Activated CD4-positive, alpha-beta memory T cell treated with anti-CD3 and anti-CD28 coated beads, Interleukin-2, amount 10 ng/mL, durations not matched to agents 7 days and 5 days (primary cell): ENCODE results near the gene TRIO. TPM values are rescaled to one million over a fixed set of nuclear protein-coding genes. Genes with fewer than 3 reads are reported as not detected.

Experiments
- CTCF ChIA-PET: fragments of 350-600 bp; sonication (Branson Sonifier 250); formaldehyde crosslinking; loops from one replicate; lab custom pipeline; 2021; ENCODE audit warnings: antibody characterized with exemption, inconsistent platforms; lab: Charles Lee
- POLR2A ChIA-PET: fragments of 350-600 bp; sonication (Branson Sonifier 250); formaldehyde crosslinking; loops from one replicate; lab custom pipeline; 2021; ENCODE audit warnings: antibody characterized with exemption; lab: Charles Lee
- DNase-seq: peaks from one replicate; pipeline ENCODE4 v3.0.0-alpha.2; 2020
- H3K27ac Mint-ChIP-seq: one replicate; pipeline ENCODE4 v1.8.0; 2021; ENCODE audit warnings: mild to moderate bottlenecking, mixed read lengths
- H3K27me3 Mint-ChIP-seq: one replicate; pipeline ENCODE4 v1.8.0; 2021; ENCODE audit warnings: mixed read lengths
- H3K36me3 Mint-ChIP-seq: one replicate; pipeline ENCODE4 v1.8.0; 2021; ENCODE audit warnings: low read depth, mixed read lengths
- H3K4me1 Mint-ChIP-seq: one replicate; pipeline ENCODE4 v1.8.0; 2021; ENCODE audit warnings: mixed read lengths
- H3K4me3 Mint-ChIP-seq: one replicate; pipeline ENCODE4 v1.8.0; 2021; ENCODE audit warnings: mild to moderate bottlenecking, mixed read lengths
- H3K9me3 Mint-ChIP-seq: one replicate; pipeline ENCODE4 v1.8.0; 2021; ENCODE audit warnings: mixed read lengths
- total RNA-seq, 2 experiments: library from RNA; stranded (reverse); gene quantifications; one replicate each; pipeline ENCODE4 v1.2.3, GENCODE V29; 2021

Gene TRIO
- total RNA-seq, 2 experiments from 2014 or later: 8.1 to 8.3 TPM

DNA sequence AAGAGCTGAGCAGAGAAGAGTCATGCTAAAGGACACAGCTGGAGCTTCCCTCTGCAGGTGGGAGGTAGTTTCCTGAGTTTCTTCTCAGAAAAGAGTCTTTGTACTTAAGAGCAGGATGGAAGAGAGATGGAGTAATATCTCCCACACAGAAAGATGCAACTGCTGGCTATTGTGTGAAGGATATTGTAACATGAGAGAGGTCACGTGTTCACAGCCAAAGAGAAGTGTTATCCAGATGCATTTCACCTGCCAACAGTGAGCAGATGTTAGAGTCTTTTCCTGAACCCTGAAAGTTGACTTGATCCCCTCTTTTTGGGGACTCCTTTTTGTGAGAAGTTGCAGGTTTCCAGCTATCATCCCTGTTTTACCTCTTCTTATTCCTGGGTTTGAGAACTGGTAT lies 14.0 kb upstream of the TRIO start:
- no peak for DNase-seq
- ChIA-PET POLR2A (no interaction called here), CTCF (no interaction called here)
- Mint-ChIP-seq H3K9me3 (no peaks in the 10 kb centered on the region), H3K27ac (no peak overlapping the region), H3K4me1 (no peaks in the 10 kb centered on the region), H3K36me3 (no peaks in the 10 kb centered on the region), H3K4me3 (no peak overlapping the region), H3K27me3 (no peaks in the 10 kb centered on the region)

DNA sequence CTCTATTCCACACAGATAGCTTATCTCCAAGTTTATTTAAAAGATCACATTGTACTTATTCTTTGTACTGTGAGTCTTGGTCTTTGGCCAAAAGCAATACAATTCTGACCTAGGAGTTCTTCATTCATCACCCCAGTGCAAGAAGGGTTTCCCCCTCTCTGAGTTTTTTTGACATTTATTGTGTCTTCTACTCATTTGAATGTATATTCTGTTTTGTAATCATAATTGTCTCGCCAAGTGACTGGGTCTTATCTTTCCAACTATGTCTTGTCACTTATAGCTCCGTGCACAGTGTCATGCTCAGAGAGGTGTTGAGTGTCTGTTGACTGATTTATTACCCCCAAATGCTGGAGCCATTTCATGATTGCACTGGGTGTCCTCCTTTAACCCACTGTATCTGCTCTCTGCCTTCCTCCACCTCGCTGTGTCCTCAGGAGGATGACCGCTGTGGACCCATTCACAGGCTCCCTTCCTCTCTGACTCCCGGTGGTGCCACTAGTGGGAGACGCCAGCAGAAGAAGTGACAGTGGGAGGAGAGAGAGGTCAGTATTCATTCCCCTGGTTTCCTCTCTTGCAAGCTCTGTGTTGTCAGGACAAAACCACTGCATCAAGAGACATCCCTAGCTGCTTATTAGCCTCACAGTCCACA lies 11.2 kb upstream of the TRIO start:
- no peak for DNase-seq
- H3K27ac Mint-ChIP-seq: no peak overlapping the region
- H3K4me3 Mint-ChIP-seq: no peak overlapping the region
- no peaks in the 10 kb centered on the region for H3K4me1 Mint-ChIP-seq
- H3K27me3 Mint-ChIP-seq: no peaks in the 10 kb centered on the region
- ChIA-PET POLR2A (no interaction called here), CTCF (no interaction called here)
- H3K36me3 Mint-ChIP-seq: no peaks in the 10 kb centered on the region
- H3K9me3 Mint-ChIP-seq: peaks cover 2% of the 10 kb centered on the region

DNA sequence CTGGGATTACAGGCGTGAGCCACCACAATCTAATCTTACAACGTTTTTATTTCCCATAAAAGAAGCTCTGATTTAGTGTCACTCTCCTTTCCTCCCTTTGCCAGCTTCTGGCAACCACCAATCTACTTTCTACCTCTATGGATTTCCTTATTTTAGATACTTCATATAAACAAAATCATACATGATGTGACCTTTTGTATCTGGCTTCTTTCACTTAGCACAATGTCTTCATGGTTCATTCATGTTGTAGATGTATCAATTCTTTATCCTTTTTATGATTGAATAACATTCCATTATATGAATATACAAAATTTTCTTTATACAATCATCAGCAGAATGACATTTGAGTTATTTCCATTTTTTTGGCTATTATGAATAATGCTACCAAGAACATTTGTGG lies 9.7 kb upstream of the TRIO start:
- Mint-ChIP-seq H3K27me3 (peaks cover 3% of the 10 kb centered on the region), H3K4me3 (no peak overlapping the region), H3K9me3 (peaks cover 2% of the 10 kb centered on the region), H3K4me1 (no peaks in the 10 kb centered on the region), H3K36me3 (no peaks in the 10 kb centered on the region), H3K27ac (no peak overlapping the region)
- POLR2A ChIA-PET: no interaction called here
- CTCF ChIA-PET: no interaction called here
- DNase-seq: no peak

DNA sequence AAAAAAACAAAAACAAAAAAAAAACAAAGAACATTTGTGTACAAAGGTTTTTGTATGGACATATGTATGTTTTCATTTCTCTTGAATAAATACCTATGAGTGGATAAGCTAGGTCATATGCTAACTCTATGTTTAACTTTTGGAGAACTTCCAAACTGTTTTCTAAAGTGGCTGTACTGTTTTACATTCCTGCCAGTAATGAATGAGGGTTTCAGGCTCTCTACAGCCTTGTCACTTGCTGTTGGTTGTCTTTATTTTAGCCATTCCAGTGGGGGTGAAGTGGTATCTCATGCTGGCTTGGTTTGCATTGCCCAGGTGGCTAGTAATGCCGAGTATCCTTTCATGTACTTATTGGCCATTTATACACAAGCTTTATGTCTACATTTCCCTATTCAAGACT lies 9.1 kb upstream of the TRIO start:
- CTCF ChIA-PET: no interaction called here
- H3K27me3 Mint-ChIP-seq: peaks cover 8% of the 10 kb centered on the region
- no peak overlapping the region for H3K27ac Mint-ChIP-seq
- no peaks in the 10 kb centered on the region for H3K36me3 Mint-ChIP-seq
- POLR2A ChIA-PET: no interaction called here
- peaks cover 2% of the 10 kb centered on the region for H3K9me3 Mint-ChIP-seq
- no peaks in the 10 kb centered on the region for H3K4me1 Mint-ChIP-seq
- no peak overlapping the region for H3K4me3 Mint-ChIP-seq
- no peak for DNase-seq

DNA sequence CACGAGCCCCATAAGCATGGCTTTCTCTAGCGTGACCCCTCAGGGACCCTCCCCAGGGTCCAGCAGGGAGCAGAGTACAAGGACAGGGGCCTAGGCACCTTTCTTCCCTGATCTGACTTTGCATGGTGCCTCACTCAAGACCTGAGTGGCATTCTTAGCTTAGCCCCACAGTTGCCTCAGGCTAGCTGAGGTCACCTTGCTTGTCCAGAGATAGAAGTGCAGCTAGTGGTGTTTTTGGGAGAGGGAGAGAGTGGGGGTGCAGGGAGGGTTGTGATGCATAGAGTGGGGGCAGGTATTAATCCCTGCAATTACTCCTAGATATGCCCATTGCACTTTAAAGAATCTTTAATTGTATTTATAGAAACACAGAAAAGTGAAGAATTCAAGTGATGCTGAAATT lies 8.4 kb upstream of the TRIO start:
- Mint-ChIP-seq H3K27me3 (peaks cover 13% of the 10 kb centered on the region), H3K4me3 (no peak overlapping the region), H3K36me3 (no peaks in the 10 kb centered on the region), H3K27ac (no peak overlapping the region), H3K9me3 (peaks cover 2% of the 10 kb centered on the region), H3K4me1 (no peaks in the 10 kb centered on the region)
- DNase-seq: no peak
- POLR2A ChIA-PET: no interaction called here
- CTCF ChIA-PET: no interaction called here

DNA sequence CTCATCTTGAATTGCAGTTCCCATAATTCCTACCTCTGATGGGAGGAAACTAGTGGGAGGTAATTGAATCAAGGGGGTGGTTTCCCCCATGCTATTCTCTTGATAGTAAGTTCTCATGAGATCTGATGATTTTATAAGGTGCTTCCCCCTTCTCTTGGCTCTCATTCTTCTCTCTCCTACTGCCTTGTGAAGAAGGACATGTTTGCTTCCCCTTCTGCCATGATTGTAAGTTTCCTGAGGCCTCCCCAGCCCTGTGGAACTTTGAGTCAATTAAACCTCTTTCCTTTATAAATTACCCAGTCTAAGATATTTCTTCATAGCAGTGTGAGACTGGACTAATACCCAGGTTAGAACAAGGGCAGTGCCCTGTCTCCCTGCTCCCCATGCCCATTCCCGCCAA lies 7.5 kb upstream of the TRIO start:
- Mint-ChIP-seq H3K36me3 (no peaks in the 10 kb centered on the region), H3K9me3 (peaks cover 2% of the 10 kb centered on the region), H3K27ac (no peak overlapping the region), H3K4me3 (no peak overlapping the region), H3K4me1 (no peaks in the 10 kb centered on the region), H3K27me3 (peaks cover 13% of the 10 kb centered on the region)
- no peak for DNase-seq
- POLR2A ChIA-PET: no interaction called here
- CTCF ChIA-PET: no interaction called here

DNA sequence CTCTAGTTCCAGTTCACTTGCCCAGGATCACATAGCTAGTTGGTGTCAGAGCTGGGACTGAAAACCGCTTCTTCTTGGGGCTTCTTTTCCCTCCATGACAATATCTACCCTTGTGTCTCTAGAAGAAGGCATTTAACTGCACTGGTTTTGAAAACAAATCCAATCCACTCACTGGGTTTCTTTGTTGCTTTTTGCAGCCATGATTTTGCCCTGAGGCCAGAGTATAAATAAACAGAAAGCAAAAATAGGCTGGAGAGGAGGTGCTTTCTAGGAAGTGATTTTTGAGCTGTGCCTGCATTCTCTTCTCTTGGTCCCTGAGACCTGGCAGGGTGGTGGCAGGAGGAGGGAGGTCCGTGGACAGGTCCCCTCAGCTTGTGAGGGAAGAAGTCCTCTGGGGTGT lies 6.9 kb upstream of the TRIO start:
- H3K27me3 Mint-ChIP-seq: peaks cover 15% of the 10 kb centered on the region

DNA sequence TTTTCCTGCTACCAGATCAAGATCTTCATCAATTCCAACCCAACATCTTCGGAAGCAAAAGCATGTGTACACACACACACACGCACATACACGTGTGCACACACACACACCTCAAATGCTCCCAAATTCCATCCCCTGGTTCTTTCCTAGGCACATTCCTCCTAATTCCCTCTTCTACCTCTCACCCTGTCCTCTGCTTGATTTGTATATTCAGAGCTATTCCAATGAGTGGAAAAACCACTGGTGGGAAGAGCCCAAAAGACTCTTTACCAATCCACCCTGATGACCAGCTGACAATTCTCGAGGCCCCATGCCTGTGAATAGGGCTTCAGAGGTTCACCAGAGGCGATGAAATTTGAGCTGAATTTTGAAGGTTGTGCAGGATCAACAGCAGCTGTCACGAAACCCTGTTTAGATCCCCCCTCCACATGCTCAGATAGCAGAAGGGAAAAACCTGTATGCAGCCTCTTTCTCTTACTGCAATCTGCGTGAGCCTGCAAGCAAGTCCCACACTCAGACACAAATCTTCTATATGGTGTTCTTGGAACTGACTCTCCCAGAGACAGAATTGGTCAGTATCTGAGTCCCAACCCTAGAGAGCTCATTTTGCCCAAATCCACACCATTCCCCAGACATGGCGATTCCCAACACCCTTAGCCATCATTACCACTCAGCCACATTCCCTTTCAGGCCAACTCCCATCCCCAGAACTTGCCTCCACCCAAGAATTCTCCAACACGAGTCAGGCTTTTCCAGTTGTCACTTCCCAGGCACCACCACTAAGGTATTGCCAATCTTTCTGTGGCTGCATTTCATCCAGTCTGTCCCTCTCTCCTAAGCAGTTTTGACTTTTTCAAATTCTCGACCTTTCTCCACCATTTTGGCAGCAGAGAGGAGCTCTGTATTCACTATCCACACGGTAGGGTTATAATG lies 4.3 kb upstream of the TRIO start:
- peaks cover 28% of the 10 kb centered on the region for H3K27me3 Mint-ChIP-seq
- POLR2A ChIA-PET: no interaction called here
- peaks cover 4% of the 10 kb centered on the region for H3K4me1 Mint-ChIP-seq
- H3K9me3 Mint-ChIP-seq: peaks cover 2% of the 10 kb centered on the region
- CTCF ChIA-PET: no interaction called here
- H3K4me3 Mint-ChIP-seq: no peak overlapping the region
- H3K27ac Mint-ChIP-seq: no peak overlapping the region
- no peaks in the 10 kb centered on the region for H3K36me3 Mint-ChIP-seq
- DNase-seq: no peak

More for the DNA sequence above, 6.9 kb upstream of the TRIO start:
- Mint-ChIP-seq H3K27ac (no peak overlapping the region), H3K9me3 (peaks cover 2% of the 10 kb centered on the region), H3K4me1 (no peaks in the 10 kb centered on the region), H3K36me3 (no peaks in the 10 kb centered on the region), H3K4me3 (no peak overlapping the region)
- ChIA-PET CTCF (no interaction called here), POLR2A (no interaction called here)
- no peak for DNase-seq

DNA sequence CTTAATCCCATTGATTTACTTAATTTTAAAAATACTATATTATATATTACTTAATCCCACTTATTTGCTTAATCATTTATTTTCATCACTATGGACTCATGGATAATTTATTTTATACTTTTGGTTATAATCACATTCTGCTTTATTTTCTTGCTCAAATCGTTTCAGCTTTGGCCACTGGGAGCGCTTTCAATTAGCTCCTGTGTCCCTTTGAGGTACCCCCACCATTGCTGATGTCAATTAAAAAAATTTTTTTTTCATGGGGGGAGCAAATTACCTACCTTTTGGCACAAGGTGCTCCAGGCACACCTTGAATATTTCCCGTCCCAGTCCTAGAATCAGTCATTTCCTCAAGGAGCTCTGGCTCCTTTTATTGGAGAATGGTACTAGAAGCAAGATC lies 1.4 kb upstream of the TRIO start:
- no peak for DNase-seq
- ChIA-PET POLR2A (no interaction called here), CTCF (interaction anchor here (0.5 kb wide), 1 partner anchor 144 kb away, joined by 3 read pairs; no protein-coding TSS in a partner anchor)
- H3K27ac Mint-ChIP-seq: no peak overlapping the region
- no peaks in the 10 kb centered on the region for H3K9me3 Mint-ChIP-seq
- H3K4me1 Mint-ChIP-seq: peaks cover 12% of the 10 kb centered on the region
- H3K4me3 Mint-ChIP-seq: no peak overlapping the region
- H3K36me3 Mint-ChIP-seq: no peaks in the 10 kb centered on the region
- peaks cover 50% of the 10 kb centered on the region for H3K27me3 Mint-ChIP-seq

DNA sequence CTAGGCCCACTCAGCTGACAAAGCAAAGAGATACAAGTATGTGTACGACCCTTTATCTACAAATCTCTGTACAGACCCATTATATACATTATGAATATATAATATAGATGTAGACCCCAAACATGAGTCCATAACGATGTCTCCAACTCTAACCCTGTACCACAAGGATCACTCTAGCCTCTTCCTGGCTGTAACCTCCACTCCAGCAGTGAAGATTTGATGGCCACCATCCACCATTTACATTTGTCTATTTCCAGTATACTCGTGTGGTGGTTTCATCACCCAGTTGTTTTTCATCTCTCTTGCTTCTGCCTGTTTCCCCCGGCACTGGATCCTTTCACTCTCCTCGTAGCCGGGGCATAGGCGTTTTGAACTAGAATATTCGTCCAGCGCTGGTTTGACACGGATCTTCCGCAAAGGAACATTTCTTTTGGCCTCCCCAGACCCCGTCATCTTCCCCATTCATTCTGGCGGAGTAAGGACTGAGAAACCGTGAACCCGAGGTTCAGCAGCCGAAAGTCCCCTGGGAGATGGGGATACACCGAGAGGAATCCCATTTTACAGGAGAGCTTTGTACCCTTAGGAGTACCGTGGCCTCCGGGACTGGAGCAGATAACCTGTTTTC lies 828 bp upstream of the TRIO start:
- DNase-seq: no peak
- peaks cover 51% of the 10 kb centered on the region for H3K27me3 Mint-ChIP-seq
- POLR2A ChIA-PET: no interaction called here
- H3K36me3 Mint-ChIP-seq: no peaks in the 10 kb centered on the region
- no peak overlapping the region for H3K27ac Mint-ChIP-seq
- CTCF ChIA-PET: no interaction called here
- no peaks in the 10 kb centered on the region for H3K9me3 Mint-ChIP-seq
- peak overlapping the region; percentile 38 for H3K4me3 Mint-ChIP-seq
- H3K4me1 Mint-ChIP-seq: peaks cover 12% of the 10 kb centered on the region

DNA sequence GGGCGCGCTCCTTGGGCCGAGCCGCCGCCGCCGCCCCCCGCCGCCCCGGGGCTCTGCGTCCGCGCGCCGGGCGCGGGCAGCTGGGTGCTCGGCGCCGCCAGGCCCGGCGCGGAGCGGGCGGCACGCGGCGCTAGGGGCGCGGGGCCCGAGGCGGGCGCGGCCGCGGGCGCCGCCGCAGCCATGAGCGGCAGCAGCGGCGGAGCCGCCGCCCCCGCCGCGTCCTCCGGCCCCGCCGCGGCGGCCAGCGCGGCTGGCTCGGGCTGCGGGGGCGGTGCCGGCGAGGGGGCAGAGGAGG lies 351 bp downstream of the TRIO start:
- H3K4me3 Mint-ChIP-seq: no peak overlapping the region
- H3K36me3 Mint-ChIP-seq: no peaks in the 10 kb centered on the region
- no peak for DNase-seq
- H3K9me3 Mint-ChIP-seq: no peaks in the 10 kb centered on the region
- H3K27ac Mint-ChIP-seq: no peak overlapping the region
- CTCF ChIA-PET: no interaction called here
- H3K4me1 Mint-ChIP-seq: peaks cover 12% of the 10 kb centered on the region
- POLR2A ChIA-PET: no interaction called here
- peaks cover 49% of the 10 kb centered on the region for H3K27me3 Mint-ChIP-seq

DNA sequence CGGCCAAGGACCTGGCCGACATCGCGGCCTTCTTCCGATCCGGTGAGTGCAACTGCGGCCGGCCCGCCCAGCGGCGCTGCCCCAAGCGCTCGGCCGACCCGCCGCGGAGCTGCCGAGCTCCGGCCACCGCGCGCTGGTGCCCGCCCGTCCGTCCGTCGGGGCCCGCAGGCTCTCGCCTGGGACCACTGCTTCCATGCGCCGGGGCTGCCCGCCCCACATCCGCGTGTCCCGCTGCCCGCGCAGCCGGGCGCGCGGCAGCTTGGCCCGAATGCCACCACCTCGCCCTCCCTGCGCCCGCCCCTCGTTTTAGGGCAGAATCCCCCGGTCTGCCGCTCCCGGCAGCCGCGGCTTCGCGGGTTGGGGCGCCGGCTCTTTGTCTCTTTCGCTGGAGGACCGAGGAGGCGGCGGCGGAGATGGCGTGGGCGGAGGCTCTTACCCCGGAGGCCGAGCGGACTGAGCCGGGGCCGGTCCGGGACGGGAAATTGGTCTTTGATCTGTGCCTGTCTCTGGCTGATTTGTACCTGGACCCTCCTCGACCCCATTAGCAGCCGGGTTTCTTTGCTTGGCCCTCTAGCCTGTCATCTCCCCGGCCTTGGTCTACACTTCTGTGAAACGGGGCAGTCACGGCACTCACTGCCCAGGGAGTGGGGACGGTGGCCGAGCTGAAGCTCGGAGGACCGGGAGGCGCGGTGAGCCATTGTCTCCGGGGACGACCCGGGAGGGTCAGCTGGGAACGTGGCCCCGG lies 871 bp downstream of the TRIO start:
- CTCF ChIA-PET: no interaction called here
- POLR2A ChIA-PET: no interaction called here
- Mint-ChIP-seq H3K9me3 (no peaks in the 10 kb centered on the region), H3K27ac (peak overlapping the region; percentile 26), H3K4me1 (peaks cover 12% of the 10 kb centered on the region), H3K36me3 (no peaks in the 10 kb centered on the region), H3K4me3 (peak overlapping the region; percentile 65), H3K27me3 (peaks cover 49% of the 10 kb centered on the region)
- peak; percentile 23 for DNase-seq
